CD4-positive, alpha-beta T cell treated with Interleukin-4 for 1 hour (primary cell): Measurements from ENCODE around the gene MYH15.

ENCODE experiments used
- DNase-seq, 2 donors: peaks; one replicate each; pipeline ENCODE4 v3.0.0-alpha.2; 2020 to 2022

MYH15 gene

GRCh38 chr3:108510496-108510895, at the start of gene MYH15:
TSS of gene MYH15 (minus strand) at chr3:108510596. CDS start at chr3:108510530, 66 bp downstream.
- DNase-seq, result no peak

GRCh38 chr3:108555966-108556581, 45.7 kb upstream of the MYH15 start:
- no peak for DNase-seq

- DNase-seq, result no peak
Measured at GRCh38 chr3:108554913-108555571, 44.6 kb upstream of the MYH15 start.

DNA sequence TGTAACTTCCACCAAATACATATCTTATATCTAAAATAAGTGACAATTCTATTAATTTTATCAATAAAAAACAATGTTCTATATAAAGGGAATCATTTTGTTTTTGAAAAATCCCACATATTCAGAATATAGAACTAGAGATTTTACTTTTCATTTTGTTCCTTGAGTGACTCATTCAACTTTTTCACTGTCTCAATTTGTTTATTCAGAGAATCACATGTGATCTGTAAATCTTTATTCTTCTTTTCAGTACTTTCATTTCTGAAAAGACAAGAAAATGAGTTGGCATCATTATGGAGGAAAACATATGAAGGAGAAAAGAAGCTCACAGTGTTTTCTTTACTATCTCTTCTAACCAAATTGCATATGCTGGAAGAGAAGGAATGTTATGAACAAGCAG, 43.8 kb upstream of the MYH15 start:
- DNase-seq, result no peak

- DNase-seq, result peak in 1 of 2 donors; percentile 60
Measured at GRCh38 chr3:108552267-108553159, 42.1 kb upstream of the MYH15 start.

- no peak for DNase-seq
Measured at GRCh38 chr3:108548886-108549285, 38.5 kb upstream of the MYH15 start.

DNA sequence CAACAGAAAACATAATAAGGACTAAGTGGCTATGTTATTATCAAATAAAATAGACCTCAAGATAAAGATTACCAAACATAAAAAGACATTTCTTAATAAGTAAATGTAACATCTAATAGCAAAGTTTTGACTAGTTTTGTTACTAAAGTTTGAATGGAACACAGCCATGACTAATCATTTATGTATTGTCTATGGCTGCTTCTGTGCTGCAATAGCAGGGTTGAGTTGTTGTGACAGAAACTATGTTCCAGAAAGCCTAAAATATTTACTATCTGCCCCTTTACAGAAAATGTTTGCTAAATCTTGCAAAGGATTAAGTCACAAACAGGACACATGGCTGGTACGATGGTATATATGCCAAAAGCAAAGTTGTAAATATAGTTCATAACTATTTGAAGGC, 37.9 kb upstream of the MYH15 start:
- DNase-seq, result no peak

GRCh38 chr3:108546692-108547091, 36.3 kb upstream of the MYH15 start:
- no peak for DNase-seq

DNA sequence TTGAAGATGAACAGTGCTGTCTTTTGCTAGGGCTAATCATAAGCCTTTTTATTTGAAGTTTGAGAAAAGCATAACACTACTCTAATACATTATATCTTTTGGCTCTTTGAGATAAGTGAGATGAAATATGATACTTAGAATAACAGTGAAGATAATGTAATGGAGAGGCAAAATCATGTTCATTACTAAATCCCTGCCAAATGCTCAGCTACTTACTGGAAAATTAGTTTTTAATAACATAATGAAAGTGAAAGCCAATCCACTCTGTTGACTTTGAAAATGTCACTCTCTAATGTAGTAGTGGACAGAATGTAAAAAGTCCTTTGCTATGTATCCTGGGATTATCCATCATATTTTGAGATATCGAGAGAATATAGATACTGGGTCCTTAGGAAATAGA, 35.9 kb upstream of the MYH15 start:
- DNase-seq, result no peak

DNA sequence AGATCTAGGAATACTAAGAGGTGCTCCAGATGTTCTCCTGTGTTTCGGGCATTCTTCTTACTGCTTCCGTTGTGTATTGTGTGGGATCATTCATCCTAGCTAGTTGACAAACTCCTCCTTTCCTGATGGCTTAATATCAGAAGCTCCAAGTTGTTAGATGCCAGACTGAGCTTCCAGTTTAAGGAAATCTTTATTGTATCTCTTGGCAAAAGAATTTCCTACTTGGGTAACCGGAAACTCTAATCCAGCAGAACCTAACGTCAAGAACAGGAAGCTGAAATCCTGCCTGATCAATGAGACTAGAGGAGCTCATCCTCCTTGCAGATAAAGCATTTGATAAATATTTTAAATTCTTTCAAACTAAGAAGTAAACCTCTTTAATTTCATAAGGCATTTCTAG, 27.7 kb upstream of the MYH15 start:
- DNase-seq, result no peak

DNA sequence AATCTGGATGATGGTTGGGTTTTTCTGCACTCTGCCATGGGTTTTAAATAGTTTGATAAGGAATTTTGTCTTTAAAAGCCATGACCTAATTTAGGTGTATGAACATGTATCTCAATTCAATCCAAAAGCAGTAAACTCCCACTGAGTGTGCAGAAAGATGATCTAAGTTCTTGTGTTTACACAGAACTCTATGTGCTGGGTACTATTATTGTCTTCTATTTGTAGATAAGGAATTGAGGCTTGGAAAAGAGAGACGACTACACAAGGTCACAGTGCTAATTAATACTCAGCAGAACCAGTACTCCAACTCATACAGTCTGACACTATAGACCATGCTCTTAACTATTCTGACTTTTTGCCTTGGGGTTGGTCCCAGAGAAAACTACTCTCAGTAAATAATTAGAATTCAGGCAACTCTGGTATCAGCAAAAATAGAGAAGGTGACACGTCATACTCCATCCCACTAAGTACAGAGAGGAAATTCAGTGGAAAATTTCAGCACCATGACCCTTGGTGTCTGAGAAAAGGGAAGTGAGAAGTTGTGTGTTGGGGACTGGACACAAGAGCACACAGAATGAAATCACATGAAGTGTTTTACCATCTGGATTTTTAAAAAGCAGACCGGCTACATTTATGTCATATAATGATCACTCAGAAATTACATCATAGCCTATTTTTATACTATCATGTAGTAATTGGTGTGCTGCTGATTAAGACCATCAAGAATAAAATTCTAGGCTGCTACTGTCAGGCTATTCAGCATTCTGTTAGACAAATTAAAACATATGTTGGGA, 18.3 kb upstream of the MYH15 start:
- peak; percentile 17 to 36 for DNase-seq

- DNase-seq, result no peak
Measured at GRCh38 chr3:108527817-108528216, 17.4 kb upstream of the MYH15 start.

GRCh38 chr3:108527109-108527508, 16.7 kb upstream of the MYH15 start:
- DNase-seq, result no peak

- DNase-seq, result no peak
Measured at GRCh38 chr3:108525971-108526370, 15.6 kb upstream of the MYH15 start.

GRCh38 chr3:108525256-108525655, 14.9 kb upstream of the MYH15 start:
- no peak for DNase-seq

GRCh38 chr3:108524537-108524936, 14.1 kb upstream of the MYH15 start:
- DNase-seq, result no peak

DNA sequence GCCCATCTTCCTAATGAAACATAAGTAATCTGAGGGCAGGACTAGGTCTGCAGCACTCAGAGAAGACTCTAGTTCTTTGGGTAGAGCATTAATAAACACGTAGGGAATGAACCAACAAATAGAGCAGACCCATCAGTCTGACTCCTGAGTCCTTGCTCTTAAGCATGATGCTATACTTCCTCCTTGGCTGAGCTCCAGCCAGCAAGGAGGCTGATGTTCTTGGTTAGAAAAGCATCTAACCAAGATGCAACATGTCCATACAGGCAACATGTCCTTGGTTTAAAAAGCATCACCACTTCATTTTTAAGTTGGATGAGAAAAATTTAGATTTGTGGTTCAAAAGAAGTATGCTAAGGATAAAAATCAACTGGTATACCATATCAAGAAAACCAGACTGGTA, 8.5 kb upstream of the MYH15 start:
- no peak for DNase-seq

DNA sequence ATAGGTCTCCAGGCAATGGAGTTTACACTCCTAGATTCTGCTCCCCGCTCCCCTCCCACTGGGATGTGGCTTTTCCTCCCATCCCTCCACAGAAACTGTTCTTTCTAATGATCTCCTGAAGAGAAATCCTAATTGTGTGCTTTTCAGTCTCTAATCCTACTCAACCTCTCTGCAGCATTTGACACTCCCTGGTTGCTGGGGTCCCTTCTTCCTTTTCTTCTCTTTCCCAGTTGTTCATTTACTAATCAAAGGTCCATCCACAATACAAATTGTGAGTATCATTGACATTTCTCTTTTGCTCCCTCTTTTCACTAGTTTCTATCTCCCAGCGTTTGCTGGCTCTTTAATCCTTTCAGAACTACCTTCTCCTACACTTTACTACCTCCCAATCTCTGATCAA, 6.5 kb upstream of the MYH15 start:
- no peak for DNase-seq

DNA sequence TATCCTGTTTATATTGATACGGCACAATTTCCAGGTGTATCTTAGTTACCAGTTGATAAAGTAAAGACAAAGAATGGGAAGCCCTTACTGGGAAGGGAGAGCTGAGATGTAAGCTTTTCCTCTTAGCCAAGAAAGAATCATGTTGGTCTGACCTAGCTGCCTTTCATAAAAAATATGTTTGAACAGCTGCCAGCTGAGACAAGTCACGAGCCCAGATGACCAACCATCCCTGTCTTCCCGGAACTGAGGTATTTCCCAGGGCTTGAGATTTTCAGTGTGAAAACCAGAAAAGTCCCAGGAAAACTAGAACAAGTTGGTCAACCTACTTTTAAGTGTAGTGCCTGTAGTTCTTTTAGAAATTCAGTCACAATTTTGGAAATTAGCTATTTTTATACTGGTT, 3.6 kb upstream of the MYH15 start:
- no peak for DNase-seq

- no peak for DNase-seq
Measured at GRCh38 chr3:108512671-108513070, 2.3 kb upstream of the MYH15 start.

DNA sequence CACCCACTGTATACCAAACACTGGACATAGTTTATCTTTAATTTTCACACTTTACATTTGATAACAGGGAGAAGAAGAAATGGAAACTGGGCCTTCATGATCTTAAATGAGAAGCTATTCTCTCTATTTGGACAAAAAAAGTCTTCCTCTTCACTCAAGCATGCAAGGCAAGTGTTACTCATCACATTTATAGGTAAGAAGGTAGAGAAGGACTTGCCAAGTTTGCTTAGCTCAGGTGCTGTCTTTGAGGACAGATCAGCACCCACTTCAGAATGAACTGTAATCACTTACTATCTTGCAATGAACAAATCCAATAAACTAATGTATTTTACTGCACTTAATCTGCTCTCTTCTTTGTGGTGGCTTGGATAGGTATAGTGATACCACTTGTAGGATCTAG, 1.1 kb upstream of the MYH15 start:
- DNase-seq, result no peak

GRCh38 chr3:108511055-108511454, 659 bp upstream of the MYH15 start:
- DNase-seq, result no peak

DNA sequence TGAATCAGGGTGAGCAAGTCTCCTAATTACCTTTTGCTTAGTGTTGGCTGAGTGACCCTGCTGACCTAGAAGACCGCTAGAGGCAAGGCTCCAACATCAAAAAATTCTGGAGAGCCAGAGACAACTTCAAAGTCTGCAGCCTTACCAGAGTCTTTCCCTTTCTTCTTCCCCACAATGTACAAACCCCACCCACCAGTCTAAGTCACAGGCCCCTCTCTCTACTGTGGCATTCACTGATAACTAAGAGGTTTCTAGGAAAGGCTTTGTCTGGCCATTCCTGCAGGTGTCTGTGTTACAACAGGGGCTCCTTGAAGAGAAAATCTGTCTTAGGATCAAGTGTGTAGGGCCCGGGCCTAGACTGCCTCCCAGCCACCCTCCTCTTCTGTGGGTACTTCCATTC, 525 bp downstream of the MYH15 start:
- DNase-seq, result no peak
